GM19452 (cell line): Measurements from ENCODE around the gene NMT2.

Experiments
- ATAC-seq: cut with Tn5 transposase; IDR thresholded peaks from one replicate; pipeline ENCODE4 v1.9.1; 2021; ENCODE audit not compliant: unreplicated experiment

The NMT2 gene

DNA sequence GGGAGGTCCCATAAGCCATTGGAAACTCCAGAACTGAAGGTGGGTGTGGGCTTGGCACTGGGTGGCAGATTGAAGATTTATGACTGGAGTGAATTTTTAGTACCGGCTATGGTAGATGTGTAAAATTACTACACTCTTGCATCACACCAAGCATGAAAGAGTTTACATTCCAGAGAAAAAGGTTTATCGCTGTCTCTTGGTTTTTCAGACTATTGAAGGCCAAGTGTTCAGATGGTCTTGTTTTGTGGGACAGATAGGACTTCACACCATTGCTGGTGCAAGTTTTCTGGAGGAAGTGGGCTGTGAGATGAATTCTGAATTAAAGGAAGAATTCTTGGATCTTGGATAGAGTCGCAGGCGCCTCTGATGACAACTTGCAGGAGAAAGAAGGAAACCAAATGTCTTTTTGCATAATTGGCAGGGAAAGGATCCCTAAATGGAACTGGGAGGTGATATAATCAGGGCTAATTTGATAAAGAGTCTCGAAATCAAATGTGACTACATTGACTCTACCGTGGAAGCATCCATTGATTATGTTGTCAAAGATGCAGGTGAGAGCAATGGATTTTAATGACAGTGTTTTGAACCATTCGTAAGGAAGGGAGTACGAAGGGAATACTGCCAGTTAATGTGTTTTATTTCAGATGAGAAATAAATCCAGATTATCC is 14.2 kb upstream of the NMT2 start:
- no peak for ATAC-seq

DNA sequence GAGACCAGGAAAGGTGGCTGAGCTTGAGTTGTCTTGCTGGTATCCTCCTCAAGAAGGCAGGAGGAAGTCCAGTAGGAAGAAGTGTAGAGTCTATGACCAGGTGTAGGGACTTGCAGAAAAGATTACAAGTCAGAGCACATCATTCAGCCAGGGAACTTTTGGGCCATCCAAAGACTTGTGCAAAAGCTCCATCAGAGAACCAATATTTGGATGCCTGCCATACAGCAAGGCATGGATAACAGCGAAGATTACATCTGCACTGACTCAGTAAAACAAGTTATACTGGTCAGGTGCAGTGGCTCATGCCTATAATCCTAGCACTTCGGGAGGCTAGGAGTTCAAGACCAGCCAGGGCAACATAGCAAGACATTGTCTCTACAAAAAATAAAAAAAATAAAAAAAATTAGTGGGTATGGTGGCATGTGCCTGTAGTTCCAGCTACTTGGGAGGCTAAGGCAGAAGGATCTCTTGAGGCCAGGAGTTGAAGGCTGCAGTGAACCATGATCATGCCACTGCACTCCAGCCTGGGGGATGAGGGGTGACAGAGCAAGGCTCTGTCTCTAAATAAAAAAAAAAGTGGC is 13.2 kb upstream of the NMT2 start:
- ATAC-seq = no peak

DNA sequence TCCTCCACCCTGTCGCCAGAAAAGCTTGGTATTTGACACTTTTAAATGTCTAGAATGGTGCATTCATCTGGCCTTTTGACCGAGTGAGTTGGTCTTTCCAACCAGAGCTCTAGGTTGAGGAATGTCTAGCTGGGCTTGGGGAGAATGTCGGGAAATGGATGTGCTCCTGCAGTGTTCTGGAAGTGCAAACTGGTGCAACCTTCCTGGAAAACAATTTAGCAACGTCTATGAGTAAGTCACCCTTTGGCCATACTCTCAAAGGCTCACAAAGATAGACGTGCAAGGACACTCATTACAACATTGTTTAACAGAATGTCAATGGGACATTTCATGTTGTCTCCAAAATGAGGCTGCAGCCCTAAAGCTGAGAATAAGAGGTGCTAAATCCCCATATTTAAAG is 12.2 kb upstream of the NMT2 start:
- no peak for ATAC-seq

DNA sequence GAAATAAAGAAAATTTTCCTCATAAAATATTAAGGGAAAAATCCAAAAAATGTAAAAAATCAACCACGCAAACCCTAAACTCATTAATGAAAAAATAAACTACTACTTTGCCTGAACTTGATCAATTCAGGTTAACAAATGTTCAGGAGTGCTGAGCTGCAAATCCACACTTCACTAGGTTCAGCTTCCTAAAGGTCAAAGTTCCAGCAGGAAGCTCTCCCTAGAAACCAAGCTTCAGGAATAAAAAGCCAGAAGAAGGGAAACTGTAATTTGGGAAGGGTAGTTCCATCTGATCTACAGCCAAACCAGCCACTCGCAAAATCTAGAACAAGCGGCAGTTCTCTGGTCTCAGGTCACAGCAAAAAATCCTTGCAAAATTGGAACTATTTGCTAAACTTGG is 7.8 kb upstream of the NMT2 start:
- no peak for ATAC-seq

DNA sequence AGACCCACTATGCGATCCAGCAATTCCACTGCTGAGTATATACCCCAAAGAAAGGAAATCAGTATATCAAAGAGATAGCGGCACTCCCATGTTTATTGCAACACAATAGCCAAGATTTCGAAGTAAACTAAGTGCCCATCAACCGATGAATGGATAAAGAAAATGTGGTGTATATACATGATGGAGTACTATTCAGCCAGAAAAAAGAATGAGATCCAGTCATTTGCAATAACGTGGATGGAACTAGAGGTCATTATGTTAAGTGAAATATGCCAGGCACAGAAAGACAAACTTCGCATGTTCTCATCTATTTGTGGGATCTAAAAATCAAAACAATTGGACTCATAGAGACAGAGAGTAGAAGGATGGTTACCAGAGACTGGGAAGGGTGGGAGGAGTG is 7.1 kb upstream of the NMT2 start:
- ATAC-seq = no peak

DNA sequence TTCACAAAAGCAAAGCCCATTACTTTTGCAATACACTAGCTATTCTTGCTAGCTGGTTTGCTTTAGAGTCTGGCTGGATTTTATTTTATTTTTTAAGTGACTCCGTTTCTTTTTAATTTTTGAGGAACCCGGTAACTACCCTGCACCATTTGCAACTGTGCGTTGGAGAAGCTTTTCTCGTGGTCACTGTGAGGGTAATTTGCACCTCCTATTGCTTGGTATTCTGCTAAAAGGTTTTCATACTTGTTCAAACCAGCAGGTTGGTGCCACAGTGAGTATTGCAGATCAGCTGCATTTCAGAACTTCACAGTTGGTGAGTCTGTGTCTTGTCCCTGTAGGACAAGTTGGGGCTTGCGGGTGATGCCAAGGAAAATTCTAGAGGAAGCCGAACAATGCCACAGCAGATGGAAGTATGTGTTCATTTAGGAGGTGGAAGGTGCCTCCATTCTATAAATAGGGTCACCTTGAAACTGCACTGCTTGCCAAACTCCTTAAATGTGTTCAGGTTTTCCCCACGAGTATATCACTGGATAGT is 3.9 kb upstream of the NMT2 start:
- no peak for ATAC-seq

DNA sequence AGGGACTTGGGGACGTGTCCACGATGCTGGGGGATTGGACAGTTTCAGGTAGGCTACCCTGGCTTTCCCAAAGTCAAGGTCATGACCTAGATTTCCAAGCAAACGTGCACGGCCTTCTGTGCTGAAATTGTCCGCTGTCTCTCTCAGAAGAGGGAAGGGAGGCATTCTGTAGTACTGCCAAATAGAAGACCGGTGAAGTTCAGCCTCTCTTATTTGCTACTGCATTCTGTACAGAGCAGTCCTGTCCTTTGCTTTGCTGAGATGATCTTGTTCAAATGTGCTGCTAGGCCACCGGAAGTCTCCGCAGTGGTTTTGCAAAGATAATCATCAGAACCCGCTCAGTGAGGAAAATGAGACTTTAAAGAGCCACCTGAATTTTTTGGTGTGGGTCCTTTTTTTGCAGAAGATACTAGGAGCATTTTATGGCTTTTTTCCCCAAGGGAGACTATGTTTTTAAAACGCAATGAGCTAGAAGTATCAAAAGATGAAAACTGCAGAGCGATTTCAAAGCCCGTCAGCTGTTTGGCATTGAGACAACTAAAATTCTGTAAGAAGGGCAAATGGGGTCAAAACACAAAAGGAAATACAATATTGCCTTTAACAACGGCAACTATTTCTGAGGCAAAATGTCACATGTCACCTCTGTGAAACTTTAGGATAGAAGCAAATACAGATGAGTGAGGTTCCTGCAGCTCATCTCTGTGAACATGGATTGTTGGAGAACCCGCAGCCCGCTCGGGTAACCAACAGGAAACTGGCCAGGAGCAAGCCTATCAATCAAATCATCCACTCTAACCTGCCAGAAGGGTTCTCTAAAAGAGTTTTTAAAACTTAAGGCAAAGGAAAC is 1.3 kb upstream of the NMT2 start:
- no peak for ATAC-seq

DNA sequence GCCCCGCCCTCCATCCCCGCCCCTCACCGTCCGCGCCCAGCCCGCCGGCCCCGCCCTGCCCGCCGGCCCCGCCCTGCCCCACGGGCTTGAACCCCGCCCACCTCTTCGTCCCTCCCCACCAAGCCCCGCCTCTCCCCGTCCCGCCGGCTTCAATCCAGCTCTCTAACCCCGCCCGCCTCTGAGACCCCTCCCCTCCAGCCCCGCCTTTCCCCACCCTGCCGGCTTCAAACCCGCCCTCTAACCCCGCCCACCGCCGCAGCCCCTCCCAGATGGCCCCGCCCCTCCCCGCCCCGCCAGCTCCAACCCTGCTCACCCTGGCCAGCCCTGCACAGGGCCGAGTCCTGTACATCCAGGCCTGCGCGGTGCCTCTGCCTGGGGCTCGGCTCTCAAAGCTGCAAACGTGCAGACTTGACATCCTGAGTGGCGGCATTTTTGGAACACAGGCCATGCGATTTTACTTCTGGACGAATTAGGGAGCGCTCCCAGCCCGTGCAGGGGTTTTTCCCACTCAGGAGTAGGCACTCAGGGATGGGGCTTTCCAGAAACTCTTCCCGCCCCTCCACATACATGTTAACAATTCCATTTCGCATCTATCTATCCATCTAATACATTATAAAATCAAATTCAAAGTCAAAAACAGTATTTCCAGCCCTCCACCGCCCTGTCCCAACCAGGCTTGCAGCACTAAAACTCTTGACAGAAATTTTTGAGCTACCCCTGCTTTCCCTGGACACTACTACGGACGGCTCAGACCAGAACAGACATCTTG is 477 bp upstream of the NMT2 start:
- ATAC-seq = peak; percentile 35

DNA sequence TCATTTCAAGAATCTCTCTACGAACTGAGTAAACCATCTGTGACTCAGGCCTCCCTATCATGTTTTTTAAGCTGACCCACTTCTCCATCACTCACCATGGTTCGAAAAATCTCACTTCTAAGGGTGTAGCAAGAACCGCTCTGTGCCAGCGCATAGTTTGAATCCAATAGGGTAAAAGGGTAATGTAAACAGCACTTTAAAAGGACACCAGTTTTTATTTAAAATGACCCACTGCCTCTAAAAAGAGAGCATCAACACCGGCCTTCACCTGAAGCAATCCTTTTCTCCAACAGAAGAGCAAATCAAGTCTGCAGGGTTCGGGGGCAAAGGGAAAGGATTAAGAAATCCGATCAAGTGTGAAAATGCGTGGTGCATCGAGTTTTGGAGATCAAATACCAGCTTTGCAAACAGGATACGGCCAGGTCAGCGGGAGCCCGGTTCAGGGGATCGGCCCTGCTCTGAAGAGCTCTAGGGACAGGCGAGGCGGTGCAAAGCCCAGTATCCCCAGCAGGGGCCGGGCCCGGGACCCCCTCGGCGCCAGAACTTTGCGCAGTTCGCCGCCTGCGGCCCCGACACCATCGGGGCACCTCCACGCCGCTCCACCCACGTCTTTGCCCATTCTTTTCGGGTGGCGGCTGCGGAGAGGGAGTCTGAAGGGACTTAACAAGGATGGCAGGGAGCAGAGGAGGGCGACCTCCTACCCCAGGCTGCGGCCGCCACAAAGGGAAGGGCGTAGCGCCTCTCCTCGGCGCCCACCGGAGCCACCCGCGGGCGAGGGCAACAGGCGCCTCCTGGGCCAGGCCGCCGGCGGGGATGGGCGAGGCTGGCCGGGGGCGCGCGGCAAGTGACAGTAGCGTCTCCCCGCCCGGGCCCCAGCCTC is 842 bp downstream of the NMT2 start:
- peak; percentile 46 for ATAC-seq

DNA sequence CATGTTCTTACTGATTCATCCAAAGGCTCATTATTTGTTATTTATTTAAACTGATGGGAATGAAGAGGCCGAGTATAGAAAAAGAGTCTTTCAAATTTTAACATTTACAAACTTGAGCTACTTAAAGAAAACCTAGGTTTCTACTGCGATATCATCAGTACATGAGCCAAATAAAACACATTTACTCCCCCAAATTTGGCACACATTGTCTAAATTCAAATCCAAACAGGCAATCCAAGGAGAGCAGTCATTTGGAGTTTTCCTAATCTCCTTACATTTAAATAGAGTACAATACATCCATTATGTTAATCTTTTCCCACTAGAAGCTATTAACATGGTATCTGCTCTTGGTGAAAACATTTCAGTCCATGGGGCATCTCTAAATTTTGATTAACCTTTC is 2.2 kb downstream of the NMT2 start:
- no peak for ATAC-seq

DNA sequence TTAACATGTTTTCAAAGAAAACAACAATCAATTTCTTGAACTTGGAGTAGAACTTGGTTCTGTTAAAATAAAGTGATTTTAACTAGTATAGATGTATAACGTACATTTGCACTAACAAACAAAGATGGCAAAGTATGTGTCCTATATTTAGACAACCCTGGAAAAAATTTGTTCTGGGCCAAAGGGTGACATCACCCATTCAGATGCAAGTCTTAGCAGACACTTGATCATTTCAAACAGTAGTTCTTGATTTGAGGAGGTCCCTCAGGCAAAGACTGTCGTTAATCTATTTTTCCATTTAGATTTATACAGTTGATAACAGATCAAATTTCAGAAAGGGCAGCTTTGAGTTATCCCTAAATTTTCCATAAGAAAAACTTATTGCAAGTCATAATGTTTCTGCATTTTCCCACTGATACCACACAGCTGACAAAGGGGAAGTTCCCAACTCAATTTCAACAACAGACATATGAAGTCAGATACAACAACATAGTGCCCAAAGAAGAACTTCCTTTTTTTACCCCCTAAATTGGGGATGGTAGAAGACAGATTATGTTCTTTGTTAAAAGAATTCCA is 5.2 kb downstream of the NMT2 start:
- ATAC-seq = no peak

DNA sequence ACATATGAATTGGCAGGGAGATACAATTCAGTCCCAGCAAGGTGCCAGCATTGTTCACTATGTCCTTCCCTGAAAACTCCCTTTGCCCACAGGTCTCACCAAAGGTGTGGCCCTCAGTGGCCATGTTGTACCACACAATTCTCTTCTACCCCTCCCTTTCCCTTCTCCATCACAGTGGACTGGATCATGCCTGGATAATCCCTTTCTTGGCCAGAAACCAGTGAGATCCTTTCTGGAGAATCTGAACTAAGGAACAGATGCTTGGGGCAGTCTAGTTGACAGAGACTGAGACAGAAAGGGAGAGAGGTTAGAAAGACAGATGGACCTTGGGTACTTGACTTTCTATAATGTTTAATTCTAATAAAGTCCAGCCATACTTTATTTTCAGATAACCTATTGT is 9.5 kb downstream of the NMT2 start:
- no peak for ATAC-seq

DNA sequence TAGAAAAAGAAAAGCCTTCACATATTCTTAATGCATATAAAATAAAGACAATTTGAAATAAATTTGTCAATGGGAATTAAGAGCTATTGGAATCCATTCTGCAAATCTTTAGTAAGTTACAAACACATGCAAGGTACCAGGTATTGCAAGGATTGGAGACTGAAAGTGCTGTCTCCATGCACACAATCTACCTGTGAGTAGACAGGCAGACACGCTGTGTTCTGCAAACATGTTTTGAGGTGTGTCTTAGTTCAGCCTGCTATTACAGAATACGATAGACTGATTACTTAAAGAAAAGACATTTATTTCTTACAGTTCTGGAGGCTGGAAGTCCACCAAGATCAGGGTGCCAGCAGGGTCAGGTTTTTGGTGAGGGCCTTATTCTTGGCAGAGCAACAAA is 10.0 kb downstream of the NMT2 start:
- ATAC-seq = no peak

DNA sequence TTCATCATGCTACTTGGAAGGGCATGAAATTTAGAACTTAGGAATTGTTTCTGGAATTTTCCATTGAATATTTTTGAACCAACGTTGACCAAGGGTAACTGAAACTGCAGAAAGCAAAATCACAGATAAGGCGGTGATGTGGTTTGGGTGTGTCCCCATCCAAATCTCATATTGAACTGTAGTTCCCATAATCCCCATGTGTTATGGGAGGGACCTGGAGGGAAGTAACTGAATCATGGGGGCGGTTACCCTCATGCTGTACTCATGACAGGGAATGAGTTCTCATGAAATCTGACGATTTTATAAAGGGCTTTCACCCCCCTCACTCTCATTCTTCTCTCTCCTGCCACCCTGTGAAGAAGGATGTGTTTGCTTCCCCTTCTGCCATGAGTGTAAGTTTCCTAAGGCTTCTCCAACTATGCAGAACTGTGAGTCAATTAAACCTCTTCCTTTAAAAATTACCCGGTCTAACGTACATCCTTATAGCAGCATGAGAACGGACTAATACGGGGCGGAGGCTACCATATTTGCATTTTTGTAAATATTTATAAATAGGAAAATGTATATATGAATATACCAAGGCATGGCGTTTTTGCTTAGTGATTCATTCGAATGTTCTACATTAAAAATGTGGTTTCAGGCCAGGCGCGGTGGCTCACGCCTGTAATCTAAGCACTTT is 12.4 kb downstream of the NMT2 start:
- ATAC-seq = no peak

DNA sequence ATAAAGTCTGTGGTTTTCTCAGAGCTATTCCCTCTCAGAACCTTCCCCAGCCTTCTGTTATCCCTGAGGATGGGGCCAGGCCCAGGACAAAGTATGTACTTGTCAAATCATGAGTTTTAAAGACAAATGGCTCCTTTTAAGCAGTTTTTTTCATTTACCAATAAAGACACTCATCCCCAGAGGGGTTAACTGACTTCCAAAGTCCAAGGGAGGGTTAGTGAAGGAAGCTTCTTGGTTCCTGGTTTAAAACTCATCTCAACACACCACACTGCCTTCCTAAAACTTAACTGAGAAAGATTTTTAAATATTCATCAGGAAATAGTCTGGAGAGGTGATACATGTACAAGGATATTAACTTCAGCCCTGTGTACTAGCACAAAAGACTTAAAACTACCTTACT is 15.9 kb downstream of the NMT2 start:
- no peak for ATAC-seq

DNA sequence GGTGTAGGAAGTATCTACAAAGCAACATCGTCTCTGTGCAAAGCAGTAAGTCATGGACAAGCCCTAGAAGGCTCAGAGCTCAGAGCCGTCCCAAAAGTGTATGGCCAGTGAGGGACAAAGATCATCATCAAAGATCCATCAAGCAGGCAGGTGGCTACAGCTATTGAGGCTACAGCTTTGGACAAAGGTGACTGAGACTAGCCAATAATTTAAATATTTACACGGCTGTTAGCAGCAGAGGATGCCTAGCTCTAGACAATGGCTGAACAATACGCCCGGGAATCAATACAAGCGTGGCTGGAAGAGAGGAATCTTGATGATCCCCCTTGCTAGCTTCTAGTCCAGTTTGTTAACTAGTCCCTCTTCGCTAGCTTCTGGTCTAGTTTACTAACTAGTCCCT is 17.9 kb downstream of the NMT2 start:
- no peak for ATAC-seq

DNA sequence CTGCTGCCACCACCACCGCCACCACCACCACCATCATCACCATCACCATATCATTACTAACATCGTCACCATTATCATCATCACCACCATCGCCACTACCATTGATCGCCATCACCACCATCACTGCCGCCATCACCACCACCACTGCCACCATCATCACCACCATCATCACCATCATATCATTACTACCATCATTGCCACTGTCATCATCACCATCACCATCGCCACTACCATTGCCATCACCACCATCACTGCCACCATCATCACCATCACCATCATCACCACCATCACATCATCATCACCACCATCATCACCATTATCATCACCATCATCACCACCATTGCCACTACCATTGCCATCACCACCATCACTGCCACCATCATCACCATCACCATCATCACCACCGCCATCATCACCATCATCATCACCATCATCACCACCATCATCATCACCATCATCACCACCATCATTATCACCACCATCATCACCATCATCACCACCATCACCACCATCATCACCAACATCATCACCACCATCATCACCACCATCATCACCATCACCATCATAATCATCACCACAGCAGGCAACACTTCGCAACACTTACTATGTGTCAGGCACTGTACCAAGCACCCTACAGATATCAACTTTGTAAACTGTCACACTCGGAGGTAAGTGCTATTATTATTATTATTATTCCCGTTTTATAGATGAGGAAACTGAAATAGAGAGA is 19.3 kb downstream of the NMT2 start:
- no peak for ATAC-seq

DNA sequence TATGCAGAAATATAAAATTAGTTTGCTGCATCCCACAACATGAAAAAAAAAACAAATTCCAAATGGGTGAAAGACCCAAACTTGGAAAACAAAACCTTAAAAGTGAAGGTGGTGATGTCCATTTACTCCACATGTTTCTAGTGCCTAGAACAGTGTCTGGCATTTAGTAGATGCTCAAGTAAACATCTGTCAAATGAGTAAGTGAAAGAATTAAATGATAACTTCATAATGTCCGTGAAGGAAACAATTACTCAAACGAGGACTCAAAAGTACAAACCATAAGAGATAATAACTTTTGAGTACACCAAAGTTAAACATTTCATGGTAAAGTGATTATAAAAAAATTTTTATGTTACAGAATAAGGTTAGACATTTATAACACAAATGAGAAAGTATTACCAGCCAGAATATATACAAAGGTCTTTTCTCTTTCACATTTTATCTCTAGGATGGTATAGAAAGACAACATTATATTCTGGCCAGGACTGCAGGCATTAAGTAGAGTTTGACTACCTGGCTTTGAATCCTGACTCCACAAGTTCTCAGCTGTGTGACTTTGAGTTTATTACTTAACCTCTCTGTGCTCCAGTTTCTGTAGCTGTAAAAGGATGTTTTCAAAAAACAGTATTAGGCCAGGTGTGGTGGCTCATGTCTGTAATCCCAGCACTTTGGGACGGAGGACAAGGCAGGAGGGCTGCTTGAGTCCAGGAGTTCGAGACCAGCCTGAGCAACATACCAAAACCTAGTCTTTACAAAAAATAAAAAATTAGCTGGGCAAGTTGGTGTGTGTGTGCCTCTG is 20.7 kb downstream of the NMT2 start:
- no peak for ATAC-seq
